Upper lobe of left lung (tissue), 6 donors: ENCODE results near the gene GNAS. TPM values are rescaled to one million over a fixed set of nuclear protein-coding genes. Genes with fewer than 3 reads are reported as not detected.
A peak's percentile ranks its signal among the peaks of the same experiment; 100 is the strongest.

Experiments used
- ATAC-seq, 2 donors: fragments of 200-7000 bp; cut with Tn5 transposase; one replicate each; pipeline ENCODE4 v1.9.1; 2022; ENCODE audit warnings: mild to moderate bottlenecking in 2 of 2, moderate library complexity in 2 of 2; ENCODE audit not compliant: low FRiP score in 2 of 2
- DNase-seq, 2 donors: peaks; one replicate each; pipeline ENCODE4 v3.0.0-alpha.2; 2019 to 2020
- H3K27ac ChIP-seq, 4 donors: fragments of 200-600 bp; sonication (generic); one replicate each; pipeline ENCODE4 v1.5.1; 2016 to 2019
- H3K27me3 ChIP-seq, 4 donors: fragments of 200-600 bp; sonication (generic); one replicate each; pipeline ENCODE4 v1.5.1; 2017 to 2019
- H3K36me3 ChIP-seq, 4 donors: fragments of 200-600 bp; sonication (generic); one replicate each; pipeline ENCODE4 v1.5.1; 2016 to 2019
- H3K4me1 ChIP-seq, 4 donors: fragments of 200-600 bp; sonication (generic); one replicate each; pipeline ENCODE4 v1.5.1; 2018 to 2019
- H3K4me3 ChIP-seq, 4 donors: fragments of 200-600 bp; sonication (generic); one replicate each; pipeline ENCODE4 v1.5.1; 2017 to 2019; ENCODE audit warnings: mild to moderate bottlenecking in 2 of 4, moderate library complexity in 1 of 4
- H3K9me3 ChIP-seq, 4 donors: fragments of 200-600 bp; sonication (generic); one replicate each; pipeline ENCODE4 v1.5.1; 2018 to 2019
- EP300 ChIP-seq, 4 donors: sonication (generic); formaldehyde crosslinking; IDR thresholded peaks; one replicate each; pipeline ENCODE4 v1.5.1; 2017; ENCODE audit warnings: antibody characterized with exemption in 4 of 4, control low read depth in 2 of 4
- POLR2A ChIP-seq, 4 donors: fragments of 450-650 bp; IDR thresholded peaks; one replicate each; pipeline ENCODE4 v1.5.1; 2016 to 2017; ENCODE audit warnings: antibody characterized with exemption in 4 of 4, mild to moderate bottlenecking in 2 of 4
- POLR2AphosphoS5 ChIP-seq, 2 donors: sonication (generic); formaldehyde crosslinking; IDR thresholded peaks; one replicate each; pipeline ENCODE4 v1.5.1; 2017; ENCODE audit warnings: antibody characterized with exemption in 2 of 2
- WGBS, 2 donors: methylation state at CpG; one replicate each; pipeline ENCODE4 v1.1.5; 2017 to 2018; 5-methylcytosine and 5-hydroxymethylcytosine counted together
- total RNA-seq, 6 donors: library from RNA; depleted of rRNA in 4 of 6; stranded (reverse); fragments of >200 nt in 4 of 6; gene quantifications; one replicate each; pipeline versions ENCODE4 v1.1.0 to v1.2.1, GENCODE V29; 2016 to 2021
- TF ChIP-seq, protein P1 (sequence below), 6 experiments: fragments of 450-650 bp in 4 of 6; fragments of 200-600 bp in 2 of 6; sonication (generic) in 2 of 6; IDR thresholded peaks; one replicate each; pipeline ENCODE4 v1.5.1; 2016 to 2019; ENCODE audit warnings: antibody characterized with exemption in 6 of 6
- donor health status: DM: no; HTN: no; CAD: no; lungs with moderate emphysema.
- donor health status: DM: no; HTN: yes; CAD: no; lungs with severe emphysema.

Gene GNAS
- total RNA-seq, 6 donors from 2014 or later: 520 to 910 (median 811) TPM

DNA sequence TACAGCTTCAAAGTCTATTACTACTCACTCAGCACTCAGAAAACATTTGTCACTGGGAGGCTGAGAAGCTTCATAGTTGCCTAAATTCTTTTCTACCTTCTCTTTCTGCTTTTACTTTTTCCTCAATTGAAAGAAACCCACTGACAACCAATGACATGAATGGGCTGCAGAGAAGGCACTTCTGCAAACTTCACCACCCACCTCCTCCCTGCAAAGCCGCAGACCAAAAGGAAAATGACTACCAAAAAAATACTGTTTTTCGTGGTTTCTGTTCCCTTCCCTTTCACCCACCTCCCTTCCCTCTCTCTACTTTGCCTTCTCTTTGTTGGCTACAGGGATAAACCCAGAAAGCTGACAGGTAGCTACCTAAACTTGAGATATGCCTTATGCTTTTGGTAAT lies 5.1 kb upstream of the GNAS start:
- H3K27me3 ChIP-seq: peaks cover 0 to 6% (median 1%) of the 10 kb centered on the region in 4 donors

DNA sequence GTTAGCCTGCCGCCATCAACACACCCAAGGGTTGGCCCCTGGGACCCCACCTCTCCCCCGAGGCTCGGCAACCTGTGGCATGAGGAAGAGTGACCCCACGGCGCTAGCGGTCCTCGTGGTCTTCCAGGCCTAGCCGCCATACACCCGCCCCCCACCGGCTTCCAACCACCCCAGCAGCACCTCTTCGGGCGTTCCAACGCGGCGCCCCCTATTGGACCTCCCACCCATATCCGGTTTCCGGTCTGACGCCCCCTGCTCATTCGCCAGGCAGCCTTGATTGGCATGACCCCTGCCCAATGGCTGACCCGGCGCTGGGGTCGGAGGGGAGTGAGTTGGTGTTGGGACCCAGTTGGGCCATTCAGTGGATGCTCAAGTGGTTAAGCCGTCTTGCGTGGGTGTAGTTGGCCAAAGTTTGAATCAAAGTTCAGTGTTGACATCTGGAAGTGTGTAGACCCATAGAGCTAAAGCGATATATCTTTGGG lies 1.8 kb upstream of the GNAS start, which contains the start of gene GNAS-AS1:
Gene GNAS-AS1 (minus strand): TSS at position 210 of the 482 bp plus-strand sequence.
- Histone ChIP-seq H3K9me3 (no peaks in the 10 kb centered on the region), H3K27ac (no peak within 1 kb of the TSS), H3K36me3 (no peaks in the 10 kb centered on the region), H3K4me3 (peak within 1 kb of the TSS in 3 of 4 donors; percentile 43 to 51 (median 50)), H3K27me3 (peaks cover 0 to 36% (median 16%) of the 10 kb centered on the region in 4 donors), H3K4me1 (peaks cover 9 to 30% (median 20%) of the 10 kb centered on the region in 4 donors)
- TF ChIP-seq POLR2AphosphoS5 (IDR thresholded peaks at IDR 0.05): no peak
- TF ChIP-seq, protein P1, sequence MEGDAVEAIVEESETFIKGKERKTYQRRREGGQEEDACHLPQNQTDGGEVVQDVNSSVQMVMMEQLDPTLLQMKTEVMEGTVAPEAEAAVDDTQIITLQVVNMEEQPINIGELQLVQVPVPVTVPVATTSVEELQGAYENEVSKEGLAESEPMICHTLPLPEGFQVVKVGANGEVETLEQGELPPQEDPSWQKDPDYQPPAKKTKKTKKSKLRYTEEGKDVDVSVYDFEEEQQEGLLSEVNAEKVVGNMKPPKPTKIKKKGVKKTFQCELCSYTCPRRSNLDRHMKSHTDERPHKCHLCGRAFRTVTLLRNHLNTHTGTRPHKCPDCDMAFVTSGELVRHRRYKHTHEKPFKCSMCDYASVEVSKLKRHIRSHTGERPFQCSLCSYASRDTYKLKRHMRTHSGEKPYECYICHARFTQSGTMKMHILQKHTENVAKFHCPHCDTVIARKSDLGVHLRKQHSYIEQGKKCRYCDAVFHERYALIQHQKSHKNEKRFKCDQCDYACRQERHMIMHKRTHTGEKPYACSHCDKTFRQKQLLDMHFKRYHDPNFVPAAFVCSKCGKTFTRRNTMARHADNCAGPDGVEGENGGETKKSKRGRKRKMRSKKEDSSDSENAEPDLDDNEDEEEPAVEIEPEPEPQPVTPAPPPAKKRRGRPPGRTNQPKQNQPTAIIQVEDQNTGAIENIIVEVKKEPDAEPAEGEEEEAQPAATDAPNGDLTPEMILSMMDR (IDR thresholded peaks at IDR 0.05): no peak
- no peak for TF ChIP-seq EP300 (IDR thresholded peaks at IDR 0.05)
- no peak for TF ChIP-seq POLR2A (IDR thresholded peaks at IDR 0.05)
- peak; percentile 66 to 80 for ATAC-seq
- DNase-seq: peak; percentile 61 to 92
- 53 to 65% methylated on average over 14 to 25 of the region's 25 CpGs for WGBS, 2 donors

More for the DNA sequence above, 5.1 kb upstream of the GNAS start:
- no peak for DNase-seq
- Histone ChIP-seq H3K4me1 (peaks cover 3 to 12% (median 8%) of the 10 kb centered on the region in 4 donors), H3K36me3 (no peaks in the 10 kb centered on the region), H3K27ac (no peak overlapping the region), H3K9me3 (no peaks in the 10 kb centered on the region), H3K4me3 (no peak overlapping the region)
- 53 to 71% methylated on average over 2 of the region's 2 CpGs for WGBS, 2 donors
- ATAC-seq: no peak
- no peak for TF ChIP-seq POLR2A (IDR thresholded peaks at IDR 0.05)
- TF ChIP-seq POLR2AphosphoS5 (IDR thresholded peaks at IDR 0.05): no peak
- TF ChIP-seq, protein P1 (IDR thresholded peaks at IDR 0.05): no peak

DNA sequence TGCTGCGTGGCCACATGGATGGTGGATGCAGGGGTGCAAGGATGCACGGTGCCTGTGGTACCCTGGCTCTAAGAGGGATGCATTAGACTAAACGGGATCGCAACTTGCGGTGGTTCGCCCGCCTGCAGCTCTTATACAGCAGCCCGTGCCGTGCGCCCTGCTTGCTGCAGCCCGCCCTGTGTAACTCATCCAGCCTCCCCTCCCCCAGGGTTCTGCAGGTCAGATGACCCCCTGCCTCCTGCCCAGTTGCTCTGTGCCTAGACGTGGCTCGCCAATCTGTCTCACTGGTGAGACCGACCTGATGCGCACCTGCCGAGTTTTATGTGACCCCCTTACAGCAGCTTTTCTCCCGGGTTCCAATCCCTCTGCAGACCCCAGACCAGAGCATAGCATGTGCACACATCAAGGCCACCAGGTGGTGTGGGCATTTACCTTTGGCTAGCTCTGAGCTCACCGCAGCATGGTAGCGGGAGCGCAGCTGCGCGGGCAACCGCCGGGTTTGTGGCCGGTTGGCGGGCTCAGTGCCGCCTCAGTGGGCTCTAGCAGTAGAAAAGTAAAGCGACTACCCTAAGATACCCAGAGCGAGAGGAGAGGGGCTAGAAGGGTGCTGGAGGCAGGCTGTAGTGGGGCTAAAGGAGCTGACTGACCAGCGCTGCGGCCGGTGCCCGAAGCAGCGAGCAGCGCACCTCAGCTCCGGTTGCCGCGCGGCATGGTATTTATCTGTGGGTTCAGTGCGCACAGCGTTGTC lies 1.1 kb upstream of the GNAS start:
- Histone ChIP-seq H3K4me3 (peak overlapping the region in 3 of 4 donors; percentile 43 to 51 (median 50)), H3K36me3 (no peaks in the 10 kb centered on the region), H3K27me3 (peaks cover 0 to 41% (median 16%) of the 10 kb centered on the region in 4 donors), H3K27ac (no peak overlapping the region), H3K9me3 (no peaks in the 10 kb centered on the region), H3K4me1 (peaks cover 11 to 35% (median 20%) of the 10 kb centered on the region in 4 donors)
- 60 to 61% methylated on average over 36 to 41 of the region's 41 CpGs for WGBS, 2 donors
- TF ChIP-seq, protein P1 (IDR thresholded peaks at IDR 0.05): no peak
- TF ChIP-seq POLR2AphosphoS5 (IDR thresholded peaks at IDR 0.05) (no peak), EP300 (IDR thresholded peaks at IDR 0.05) (no peak)
- DNase-seq: peak in 1 of 2 donors; percentile 56
- no peak for ATAC-seq

DNA sequence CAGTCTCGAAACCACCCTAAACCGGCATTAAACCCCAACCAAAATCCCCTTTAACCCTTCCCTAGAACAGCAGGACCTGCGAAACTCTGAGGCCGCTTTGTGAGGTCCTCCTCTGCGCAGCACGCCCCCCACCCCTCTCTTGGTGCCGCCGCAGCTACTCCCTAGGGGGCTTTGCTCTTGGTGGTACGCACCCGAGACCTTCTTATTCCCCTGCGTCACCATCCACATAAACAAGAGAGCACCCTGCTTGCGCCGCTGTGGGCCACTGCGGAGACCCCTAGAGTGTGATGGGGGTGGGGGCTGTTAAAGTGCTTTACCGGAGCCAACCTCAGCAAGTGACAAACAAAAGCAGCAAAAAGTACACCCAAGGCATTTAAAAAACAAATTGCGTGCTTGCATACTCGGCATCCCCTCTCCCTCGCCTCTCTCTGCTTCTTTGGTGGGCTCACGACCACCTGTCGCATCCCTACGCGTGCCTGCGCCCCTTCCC lies 502 bp upstream of the GNAS start:
- TF ChIP-seq POLR2A (IDR thresholded peaks at IDR 0.05) (no peak), POLR2AphosphoS5 (IDR thresholded peaks at IDR 0.05) (no peak), EP300 (IDR thresholded peaks at IDR 0.05) (no peak)
- TF ChIP-seq, protein P1 (IDR thresholded peaks at IDR 0.05): no peak
- peak overlapping the region in 3 of 4 donors; percentile 43 to 51 (median 50) for H3K4me3 ChIP-seq

More for the DNA sequence above, 502 bp upstream of the GNAS start:
- DNase-seq: no peak
- Histone ChIP-seq H3K9me3 (no peaks in the 10 kb centered on the region), H3K27ac (no peak overlapping the region), H3K4me1 (peaks cover 11 to 35% (median 20%) of the 10 kb centered on the region in 4 donors), H3K27me3 (peaks cover 0 to 44% (median 16%) of the 10 kb centered on the region in 4 donors), H3K36me3 (no peaks in the 10 kb centered on the region)
- WGBS, 2 donors: 39 to 51% methylated on average over 22 to 23 of the region's 23 CpGs
- ATAC-seq: no peak
